NCI-H2196 (cell line): Measurements from ENCODE around the gene ADAP1.
"Not testable (repeated sequence)": the region's sequence is repeated elsewhere in the genome, so short reads cannot be mapped to it uniquely, and the experiment has no call there.

Experiments
- DNase-seq: peaks from one replicate; lab custom pipeline; 2025; ENCODE audit not compliant: unreplicated experiment; lab: John Stamatoyannopoulos, UW

The ADAP1 gene

DNA sequence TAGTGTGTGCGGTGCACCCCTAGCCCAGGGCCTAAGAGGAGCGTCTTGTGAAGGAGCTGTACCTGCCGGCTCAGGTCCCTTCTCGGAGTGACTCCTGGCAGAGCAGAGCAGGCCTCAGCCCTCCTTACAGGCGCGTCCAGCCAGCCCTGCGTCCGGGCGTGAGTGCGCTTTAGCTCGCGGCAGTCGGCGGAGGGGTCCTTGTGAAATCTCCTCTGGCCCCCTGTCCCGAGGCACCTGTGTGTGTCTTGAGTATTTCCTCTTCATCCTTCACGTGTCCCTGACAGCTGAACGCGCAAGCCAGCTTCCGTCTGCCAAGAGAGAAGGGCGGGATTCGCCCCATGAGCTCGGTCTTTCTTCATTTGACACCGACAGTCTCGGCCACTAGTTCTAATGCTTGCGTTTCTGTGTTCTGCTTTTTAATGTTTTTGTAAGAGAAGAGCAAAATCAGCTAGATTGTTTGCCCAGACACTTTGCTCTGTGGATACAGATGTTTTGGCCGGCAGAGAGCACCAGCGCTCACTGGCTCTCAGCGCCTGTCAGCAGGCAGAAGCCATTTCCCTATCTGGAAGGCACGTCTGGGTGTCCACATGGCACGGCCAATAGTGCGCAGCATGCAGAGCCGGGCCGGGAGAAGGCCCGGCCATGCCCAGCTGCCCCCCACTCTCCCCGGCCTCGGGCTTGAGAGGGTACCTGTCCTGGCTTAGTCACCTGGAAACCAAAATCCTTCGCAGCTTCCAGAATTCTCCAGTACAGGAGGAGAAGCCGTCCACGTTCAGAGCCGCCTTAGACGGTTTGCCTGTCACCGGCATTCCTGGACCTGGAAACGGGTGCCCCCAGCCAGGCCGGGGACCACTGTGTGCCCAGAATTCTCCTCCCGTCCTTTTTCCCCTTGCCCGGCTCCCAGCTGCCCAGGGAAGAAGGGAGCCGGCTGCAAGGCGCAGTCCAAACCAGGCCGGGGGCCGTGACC lies 71.1 kb downstream of the ADAP1 start:
- peak; percentile 51 for DNase-seq

DNA sequence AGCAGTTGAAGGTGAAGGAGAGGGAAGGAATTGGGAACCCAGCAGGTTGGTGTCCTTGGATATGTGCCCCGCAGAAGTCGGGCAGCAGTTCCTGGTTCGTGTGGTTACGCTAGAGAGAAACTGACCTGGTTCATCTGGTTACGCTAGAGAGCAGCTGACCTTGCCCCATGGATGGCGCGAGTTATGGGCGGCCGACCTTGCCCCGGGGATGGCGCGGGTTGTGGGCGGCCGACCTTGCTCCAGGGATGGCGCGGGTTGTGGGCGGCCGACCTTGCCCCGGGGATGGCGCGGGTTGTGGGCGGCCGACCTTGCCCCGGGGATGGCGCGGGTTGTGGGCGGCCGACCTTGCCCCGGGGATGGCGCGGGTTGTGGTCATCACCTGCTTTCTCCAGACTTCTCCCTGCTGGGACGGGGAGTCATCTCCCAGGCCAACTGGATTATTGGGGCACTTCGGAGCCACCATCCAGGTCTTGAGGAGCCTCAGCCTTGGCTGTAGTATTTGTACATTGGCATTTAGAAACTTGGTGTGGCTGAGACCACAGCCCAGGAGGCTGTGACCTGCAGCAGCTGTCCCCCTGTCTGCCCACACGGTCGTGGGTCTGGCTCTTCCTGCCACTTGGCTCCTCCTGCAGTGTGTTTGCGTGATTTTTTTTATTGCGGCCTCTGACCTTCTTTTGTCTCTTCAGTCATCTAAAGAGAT lies 72.0 kb downstream of the ADAP1 start:
- DNase-seq = no peak

DNA sequence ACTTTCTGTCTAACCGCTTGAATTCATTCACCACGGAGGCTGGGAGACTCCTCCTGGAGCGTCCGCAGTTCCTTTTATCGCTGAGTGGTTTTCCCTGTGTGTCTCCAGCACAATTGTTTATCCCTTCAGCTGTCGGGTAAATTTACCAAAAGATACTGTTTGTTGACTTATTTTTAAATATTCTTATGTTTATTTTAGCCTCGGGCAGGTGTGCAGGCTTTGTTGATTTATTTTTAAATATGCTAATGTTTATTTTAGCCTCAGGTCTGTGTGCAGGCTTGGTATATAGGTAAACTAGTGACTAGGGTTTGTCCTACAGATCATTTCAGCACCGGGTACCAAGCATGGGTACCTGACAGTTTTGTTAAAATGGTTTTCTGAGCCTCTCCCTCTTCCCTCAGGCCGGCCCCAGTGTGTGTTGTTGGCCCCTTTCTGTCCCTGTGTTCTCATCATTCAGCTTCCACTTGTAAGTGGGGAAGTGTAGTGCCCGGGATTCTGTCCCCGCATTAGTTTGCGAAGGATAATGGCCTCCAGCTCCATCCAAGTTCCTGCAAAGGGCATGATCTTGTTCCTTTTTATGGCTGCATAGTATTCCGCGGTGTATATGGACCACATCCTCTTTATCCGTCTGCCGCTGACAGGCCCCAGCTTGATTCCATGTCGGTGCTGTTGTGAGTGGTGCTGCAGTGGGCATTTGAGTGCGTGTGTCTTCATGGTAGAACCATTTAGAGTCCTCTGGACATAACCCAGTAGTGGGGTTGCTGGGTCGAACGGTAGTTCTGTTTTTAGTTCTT lies 72.8 kb downstream of the ADAP1 start:
- DNase-seq = no peak

DNA sequence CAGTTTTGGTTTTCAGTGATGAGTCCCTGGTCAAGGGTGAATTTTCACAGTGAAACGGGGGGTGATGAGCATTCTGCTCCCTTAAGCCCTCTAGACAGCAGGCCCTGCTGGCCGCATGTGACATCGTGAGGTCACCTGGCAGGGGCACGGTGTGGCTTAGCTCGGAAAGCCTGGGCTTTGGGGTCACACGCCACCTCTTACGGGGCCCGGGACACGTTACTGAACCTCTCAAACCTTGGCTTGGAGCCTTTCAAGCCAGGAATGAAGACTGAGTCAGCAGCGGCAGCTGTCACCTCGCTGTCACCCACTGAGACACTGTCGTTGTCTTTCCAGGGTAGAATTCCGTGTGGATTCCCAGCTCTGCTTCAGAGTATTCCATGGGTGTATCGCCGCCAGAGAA lies 74.0 kb downstream of the ADAP1 start:
- DNase-seq = no peak

DNA sequence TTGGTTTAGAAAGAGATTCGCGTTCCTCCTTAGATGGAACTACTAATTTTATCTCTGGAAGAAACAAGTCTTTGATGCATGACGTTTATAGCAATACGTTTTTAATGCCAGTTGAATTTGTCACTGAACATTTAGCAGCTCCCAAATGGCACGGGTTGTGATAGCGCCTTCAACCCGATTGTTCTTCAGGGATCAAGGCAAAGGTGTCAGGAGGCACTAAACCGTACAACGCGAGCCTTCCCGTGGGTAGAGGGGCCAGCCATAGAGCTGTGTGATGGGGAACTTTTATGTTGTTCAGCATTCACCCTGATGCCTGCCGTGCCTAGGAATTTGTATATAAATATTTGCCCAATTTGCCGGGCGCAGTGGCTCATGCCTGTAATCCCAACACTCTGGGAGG lies 74.8 kb downstream of the ADAP1 start:
- no peak for DNase-seq

DNA sequence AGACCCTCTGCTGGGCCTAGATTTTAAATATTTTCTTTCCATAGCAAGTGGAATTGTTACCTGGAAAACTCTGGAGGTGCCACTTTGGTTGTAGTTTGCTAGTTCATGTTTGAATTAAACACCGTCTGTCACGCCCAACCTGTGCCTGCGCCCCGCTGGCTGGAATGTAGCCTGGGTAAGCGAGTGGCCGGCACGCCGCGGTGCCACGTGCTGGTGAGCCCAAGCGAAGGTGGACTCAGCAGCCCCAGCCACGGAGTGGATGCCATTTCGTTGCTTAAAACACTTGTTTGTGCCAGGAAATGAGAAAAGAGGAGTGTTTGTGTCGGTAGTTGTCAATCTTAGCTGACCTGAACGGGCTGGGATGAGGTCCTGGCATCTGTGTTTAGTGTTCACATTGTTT lies 75.4 kb downstream of the ADAP1 start:
- no peak for DNase-seq

DNA sequence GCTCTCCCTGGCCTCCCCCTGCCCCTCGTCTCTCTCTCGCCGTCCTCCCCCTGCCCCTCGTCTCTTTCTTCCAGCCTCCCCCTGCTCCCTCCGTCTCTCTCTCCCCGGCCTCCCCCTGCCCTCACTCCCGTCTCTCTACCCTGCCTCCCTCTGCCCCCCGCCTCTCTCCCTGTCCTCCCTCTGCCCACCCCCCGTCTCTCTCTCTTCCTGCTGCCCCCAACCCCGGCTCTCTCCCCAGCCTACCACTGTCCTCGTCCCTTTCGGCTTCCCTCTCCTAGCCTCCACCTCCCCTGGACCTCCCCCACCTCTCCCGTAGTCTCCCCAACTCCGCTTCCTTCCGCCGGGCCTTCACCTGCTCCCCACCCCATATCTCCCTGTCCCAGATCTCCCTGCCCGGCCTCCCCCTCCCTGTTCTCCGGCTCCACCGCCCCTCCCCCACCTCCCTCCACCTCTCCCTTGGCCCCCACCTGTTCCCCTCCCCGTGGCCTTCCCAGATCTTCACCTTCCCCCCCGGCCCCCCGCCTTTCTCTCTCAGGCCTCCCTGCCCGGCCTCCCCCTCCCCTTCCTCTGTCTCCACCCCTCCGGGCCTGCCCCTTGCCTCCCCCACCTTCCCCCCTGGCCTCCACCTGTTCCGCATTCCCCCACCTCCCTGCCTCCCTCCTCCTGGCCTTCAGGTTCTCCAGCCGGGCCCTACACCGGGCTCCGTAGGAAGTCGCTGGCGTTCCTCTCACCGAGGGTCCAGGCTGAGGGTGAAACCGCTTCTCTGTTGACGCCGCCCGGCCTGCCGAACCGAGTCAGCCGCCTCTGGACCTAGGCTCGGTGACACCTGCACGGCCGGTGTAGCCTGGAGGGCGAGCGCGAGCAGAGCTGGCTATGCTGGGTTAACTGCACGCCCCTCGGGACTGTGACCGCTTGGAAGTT lies 76.9 kb downstream of the ADAP1 start:
- peak; percentile 45 for DNase-seq

DNA sequence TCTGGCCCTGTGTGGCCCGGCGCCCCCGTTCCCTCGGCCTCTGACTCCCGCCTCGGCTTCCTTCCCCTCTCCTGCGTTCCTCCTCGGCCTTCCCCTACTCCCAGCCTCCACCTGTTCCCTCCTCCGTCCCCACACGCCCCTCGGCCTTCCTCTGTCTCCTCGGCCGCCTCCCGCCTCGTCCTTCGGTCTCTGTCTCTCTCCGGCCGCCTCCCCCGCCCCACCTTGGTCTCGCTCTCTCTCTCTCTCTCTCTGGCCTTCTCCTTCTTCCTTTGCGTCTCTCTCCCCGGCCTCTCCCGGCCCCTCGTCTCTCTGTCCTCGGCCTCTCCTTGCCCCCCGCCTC lies 77.5 kb downstream of the ADAP1 start:
- no peak for DNase-seq

DNA sequence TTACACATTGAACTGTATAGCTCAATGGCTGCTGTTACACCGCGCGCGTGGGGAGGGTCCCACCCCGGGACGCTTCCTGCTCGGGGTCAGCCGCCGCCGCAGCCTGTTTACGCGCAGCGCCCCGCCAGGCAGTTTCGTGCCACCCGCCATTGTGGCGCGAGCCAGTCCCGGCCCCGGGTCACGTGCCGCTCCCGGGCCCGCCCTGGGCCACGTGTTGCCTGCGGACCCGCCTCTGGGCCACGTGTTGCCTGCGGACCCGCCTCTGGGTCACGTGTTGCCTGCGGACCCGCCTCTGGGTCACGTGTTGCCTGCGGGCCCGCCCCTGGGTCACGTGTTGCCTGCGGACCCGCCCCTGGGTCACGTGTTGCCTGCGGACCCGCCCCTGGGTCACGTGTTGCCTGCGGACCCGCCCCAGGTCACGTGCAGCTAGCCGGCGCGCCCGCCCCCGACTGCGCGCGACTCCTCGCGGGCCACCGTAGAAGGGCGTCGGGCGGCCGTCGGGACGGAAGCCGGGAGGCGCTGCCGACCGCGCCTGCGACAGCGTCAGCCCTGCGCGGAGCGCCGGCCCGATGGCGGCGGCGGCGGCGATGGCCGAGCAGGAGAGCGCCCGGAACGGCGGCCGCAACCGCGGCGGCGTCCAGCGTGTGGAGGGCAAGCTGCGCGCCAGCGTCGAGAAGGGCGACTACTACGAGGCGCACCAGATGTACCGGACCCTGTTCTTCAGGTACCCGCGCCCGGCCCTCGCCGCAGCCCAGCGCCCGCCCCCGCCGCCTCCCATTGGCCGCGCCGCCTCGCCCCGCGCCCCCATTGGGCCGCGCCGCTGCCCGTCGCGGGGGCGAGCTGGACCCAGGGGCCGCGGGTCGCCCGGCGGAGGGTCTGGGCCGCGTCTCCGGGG lies 78.2 kb downstream of the ADAP1 start, which contains the start of gene GET4:
GET4 (plus strand) TSS at position 478 of the 895 bp plus-strand sequence; CDS start at position 570, 92 bp downstream.
- peak; percentile 95 for DNase-seq

DNA sequence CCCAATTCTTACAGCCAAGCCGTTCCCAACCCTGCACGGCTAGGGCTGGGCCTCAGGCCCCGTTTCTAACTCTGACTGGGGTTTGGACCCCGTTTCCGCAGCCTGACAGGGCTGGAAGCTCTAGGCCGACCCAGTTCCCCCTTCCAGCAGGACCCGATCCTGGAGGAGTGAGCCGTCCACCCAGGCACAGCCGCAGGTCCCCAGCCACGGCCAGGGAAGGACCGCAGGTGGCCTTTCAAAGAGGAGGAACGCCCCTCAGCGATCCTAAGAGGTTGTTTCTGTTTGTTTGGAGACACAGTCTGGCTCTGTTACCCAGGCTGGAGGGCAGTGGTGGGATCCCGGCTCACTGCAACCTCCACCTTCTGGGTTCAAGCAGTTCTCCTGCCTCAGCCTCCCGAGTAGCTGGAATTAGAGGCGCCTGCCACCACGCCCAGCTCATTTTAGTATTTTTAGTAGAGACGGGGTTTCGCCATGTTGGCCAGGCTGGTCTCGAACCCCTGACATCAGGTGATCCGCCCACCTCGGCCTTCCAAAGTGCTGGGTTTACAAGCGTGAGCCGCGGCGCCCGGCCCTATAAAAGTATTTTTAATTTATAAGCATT lies 78.9 kb downstream of the ADAP1 start:
- peak; percentile 45 for DNase-seq

DNA sequence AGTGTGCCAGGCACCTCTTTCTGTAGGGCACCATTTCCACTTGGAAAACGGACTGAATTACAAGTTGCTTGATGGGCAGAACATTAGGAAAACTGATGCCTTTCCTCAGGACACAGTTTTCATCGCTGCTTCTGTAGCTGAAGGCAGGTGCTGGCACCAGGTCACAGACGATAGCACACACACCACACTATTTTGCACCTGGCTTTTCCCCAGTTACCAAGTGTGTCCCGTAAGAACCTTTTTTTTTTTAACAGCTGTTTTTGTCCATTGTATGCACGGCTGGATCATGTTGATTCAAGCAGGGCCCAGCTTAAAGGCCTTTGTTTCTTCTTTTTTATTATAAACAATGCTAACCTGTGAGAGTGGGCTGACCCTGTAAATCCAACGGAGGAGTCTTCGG lies 79.4 kb downstream of the ADAP1 start:
- peak; percentile 53 for DNase-seq

DNA sequence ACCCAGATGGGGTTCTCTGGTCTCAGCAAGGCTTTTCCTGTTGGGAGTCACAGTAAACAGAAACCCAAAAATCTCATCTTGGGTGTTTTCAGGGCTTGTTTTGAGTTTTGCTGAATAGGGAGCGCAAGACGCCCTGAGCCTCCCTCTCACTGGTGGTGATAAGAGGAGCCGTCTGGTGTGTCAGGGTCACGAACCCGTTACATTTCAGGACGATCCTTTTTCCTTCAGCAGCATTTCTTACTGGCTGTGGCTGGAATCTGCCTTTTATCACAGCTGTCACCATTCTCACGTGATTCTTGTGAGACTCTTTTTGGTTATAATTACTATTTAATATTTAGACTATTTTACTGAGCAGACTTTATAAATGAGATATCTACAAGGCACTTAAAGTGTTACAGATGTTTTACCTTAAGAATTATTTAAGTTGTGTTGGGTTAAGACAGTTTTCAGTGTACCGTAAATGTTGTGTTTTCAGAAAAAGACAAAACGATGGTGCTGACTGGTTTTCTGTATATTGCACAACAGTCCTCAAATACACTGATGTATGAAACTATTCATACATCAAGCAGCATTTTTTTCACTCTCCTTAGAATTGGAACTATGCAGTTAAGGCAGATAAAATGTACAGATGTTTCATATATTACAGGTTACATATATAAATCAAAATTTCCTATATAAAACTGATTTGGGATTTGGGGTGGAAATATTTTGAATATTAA lies 80.3 kb downstream of the ADAP1 start:
- no peak for DNase-seq

DNA sequence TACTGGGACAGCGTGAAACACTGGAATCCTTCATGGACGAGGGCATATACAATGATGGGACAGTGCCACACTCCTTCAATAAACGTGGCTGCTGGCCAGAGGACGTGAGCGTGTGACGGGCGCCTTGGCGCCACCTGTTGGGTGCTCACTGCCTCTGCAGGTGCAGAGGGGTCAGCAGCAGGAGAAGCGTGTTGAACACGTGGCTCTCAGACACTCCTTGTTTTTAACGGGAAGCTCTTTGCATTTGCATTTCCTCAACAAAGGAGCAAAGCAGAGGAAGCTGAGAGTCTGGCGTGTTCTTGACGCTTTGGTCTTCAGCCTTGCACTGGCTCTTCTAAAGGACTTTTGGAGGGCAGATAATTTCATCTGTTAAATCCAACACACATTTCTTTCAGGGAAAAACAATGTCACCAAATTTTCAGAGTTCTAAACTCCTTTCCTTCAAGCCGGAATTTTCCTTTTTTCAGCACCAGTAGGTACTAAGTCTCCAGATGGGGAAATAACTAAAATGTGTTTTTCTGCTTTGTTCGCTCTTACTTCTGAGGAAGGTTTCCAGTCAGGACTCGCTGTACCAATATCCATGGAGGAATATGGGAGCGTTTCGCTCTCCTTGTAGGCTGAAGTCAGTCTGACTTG lies 81.0 kb downstream of the ADAP1 start:
- peak; percentile 94 for DNase-seq

DNA sequence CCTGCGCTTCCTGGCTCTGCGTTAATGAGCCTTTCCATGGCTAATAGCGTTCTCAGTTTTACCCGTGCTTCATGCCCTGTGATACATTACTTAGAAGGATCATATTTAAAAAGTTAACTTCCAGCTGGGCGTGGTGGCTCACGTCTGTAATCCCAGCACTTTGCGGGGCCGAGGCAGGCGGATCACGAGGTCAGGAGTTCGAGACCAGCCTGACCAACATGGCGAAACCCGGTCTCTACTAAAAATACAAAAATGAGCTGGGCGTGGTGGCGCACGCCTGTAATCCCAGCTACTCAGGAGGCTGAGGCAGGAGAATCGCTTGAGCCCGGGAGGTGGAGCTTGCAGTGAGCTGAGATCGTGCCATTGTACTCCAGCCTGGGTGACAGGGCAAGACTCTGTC lies 81.8 kb downstream of the ADAP1 start:
- DNase-seq = not testable (repeated sequence)

DNA sequence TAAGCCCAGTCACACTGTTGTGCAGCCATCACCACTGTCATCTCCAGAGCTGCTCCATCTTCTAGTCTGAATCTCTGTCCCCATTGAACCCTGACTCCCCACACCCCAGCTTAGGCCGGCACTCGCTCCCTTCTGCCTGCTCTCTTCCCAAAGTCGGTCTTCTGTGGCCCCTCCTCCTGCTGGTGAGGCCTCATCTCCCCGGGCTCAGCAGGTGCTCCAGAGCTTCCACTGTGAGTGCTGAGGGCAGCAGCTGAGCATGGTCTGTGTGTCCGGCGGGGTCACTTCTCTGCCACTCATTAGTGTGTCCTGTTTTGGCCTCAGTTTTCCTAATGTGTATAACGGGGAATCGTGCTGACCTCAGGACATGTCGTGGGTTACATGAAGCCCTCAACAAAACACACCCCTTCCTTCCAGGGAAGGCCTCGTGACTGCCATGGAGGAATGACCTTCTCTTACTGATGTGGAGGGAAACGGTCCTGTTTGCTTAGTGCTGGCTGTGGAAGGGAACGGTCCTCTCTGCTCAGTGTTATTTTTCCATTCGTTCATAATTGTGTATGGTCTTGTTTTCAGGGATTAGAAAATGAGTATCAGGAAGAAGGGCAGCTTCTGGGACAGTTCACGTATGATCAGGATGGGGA lies 82.5 kb downstream of the ADAP1 start:
- DNase-seq = no peak

DNA sequence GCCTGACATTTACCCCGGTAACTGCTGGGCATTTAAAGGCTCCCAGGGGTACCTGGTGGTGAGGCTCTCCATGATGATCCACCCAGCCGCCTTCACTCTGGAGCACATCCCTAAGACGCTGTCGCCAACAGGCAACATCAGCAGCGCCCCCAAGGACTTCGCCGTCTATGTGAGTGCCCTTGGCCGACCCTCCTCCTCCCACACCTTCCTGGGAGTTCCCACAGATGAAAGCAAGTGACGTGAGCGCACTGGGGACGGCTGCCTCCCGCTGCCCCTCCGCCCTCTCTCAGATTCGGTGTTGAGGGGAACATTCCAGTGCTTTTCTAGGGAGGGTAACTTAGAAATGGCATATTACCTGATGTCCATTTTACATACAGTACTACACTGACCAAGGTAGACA lies 85.1 kb downstream of the ADAP1 start:
- no peak for DNase-seq

DNA sequence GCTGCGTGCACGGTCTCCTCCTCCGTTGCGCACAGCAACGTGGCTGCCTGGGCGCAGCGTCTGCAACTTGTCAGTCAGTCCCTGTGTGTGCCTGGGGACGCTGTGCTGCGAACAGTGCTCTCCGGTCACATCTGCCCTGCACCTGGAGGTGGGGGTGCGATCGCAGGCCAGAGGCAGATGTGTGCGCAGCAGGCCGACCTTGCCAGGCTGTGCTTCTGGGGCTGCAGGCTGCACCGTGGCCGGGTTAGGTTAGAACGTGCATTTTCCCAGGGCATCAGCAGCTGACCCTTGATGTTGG lies 86.3 kb downstream of the ADAP1 start:
- DNase-seq = no peak
